GM13977 (cell line): ENCODE measurements around the gene CD248.

ENCODE experiments used
- DNase-seq: peaks from one replicate; pipeline ENCODE4 v3.0.0; 2012; ENCODE audit warnings: low spot score
- CTCF ChIP-seq: IDR thresholded peaks from 2 replicates; pipeline ENCODE4 v1.5.1; 2012; ENCODE audit warnings: mild to moderate bottlenecking, control low read depth; ENCODE audit not compliant: insufficient read depth; ENCODE audit errors: extremely low read depth, missing control alignments
- in situ Hi-C: fragments of 300-500 bp; cut with MboI; formaldehyde crosslinking; loops from one replicate; pipeline ENCODE4 v1.12.0; 2022; ENCODE audit warnings: low sequenced_read_pairs, low pct_unique_long_range_greater_than_20kb, mixed read lengths, inconsistent platforms; ENCODE audit not compliant: unreplicated experiment

The CD248 gene

GRCh38 chr11:66328031-66328301, 11.1 kb upstream of the CD248 start:
- DNase-seq = no peak
- in situ Hi-C loops = no loop called here
- TF ChIP-seq CTCF = no peak

- in situ Hi-C loops = no loop called here
- DNase-seq = no peak
- TF ChIP-seq CTCF = no peak
Observed at GRCh38 chr11:66327171-66328030, 10.6 kb upstream of the CD248 start.

GRCh38 chr11:66326261-66327111, 9.6 kb upstream of the CD248 start:
- no peak for DNase-seq
- in situ Hi-C loops = no loop called here
- no peak for TF ChIP-seq CTCF

DNA sequence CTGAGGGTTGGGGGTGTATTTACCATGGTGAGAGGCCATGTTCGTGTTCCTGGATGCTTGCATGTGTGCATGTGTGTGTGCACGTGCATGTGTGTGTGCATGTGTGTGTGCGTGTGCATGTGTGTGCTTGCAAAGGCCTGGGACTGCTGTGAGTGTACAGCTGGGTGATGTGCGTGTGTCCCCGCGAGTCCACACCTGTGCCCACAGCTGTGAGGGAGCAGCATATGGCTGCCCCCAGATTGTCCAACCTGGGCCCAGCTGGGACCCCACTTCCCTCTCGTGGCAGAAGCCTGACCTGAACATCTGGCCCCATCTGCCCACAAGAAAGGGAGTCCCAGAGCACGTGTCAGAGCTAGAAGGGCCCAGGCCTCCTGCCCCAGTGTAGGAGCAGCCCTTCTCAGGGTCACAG, 8.4 kb upstream of the CD248 start:
- in situ Hi-C loops = no loop called here
- TF ChIP-seq CTCF = no peak
- no peak for DNase-seq

DNA sequence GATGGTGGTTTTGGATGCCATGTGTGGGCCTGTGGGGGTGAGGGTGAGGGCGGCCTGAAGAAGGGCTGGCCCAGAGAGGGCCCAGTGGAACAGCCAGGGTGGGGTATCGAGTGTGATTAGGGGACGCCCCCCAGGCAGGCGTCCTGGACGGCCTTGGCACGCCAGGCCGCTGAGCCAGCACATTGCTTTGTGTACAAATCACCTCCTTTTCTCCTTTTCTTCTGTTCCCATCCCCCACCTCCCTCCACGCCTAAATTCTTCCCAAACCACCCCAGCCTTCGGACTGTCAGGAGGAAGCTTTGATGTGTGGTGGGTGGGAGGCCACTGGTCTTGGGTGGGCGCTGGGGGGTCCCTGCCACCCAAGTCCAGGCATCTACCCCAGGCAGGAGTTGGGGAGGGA, 7.8 kb upstream of the CD248 start:
- no peak for DNase-seq
- in situ Hi-C loops = no loop called here
- no peak for TF ChIP-seq CTCF

DNA sequence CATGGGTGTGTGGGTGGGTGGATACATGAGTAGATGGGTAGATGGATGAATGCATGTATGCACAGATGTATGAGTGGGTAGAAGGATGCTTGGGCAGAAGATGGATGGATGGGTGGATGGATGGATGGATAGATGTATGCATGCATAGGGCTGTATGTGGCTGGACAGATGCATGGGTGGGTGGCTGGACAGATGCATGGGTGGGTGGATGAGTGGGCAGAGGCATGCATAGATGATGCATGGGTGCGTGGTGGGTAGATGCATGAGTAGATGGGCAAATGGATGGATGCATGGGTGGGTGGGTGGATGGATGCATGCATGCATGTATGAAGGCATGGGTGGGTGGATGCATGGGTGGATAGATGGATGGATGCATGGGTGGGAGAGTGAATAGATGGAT, 6.8 kb upstream of the CD248 start:
- TF ChIP-seq CTCF = no peak
- no peak for DNase-seq
- in situ Hi-C loops = no loop called here
